Liver (tissue), 9 donors: ENCODE data around the gene LUC7L. TPM values are rescaled to one million over a fixed set of nuclear protein-coding genes. Genes with fewer than 3 reads are reported as not detected.

Source experiments
- DNase-seq: peaks from one replicate; pipeline ENCODE4 v3.0.0-alpha.2; 2017; ENCODE audit warnings: low spot score
- H3K27ac ChIP-seq, 2 donors: one replicate each; pipeline ENCODE4 v1.7.0; 2013; ENCODE audit warnings: inconsistent platforms in 2 of 2, low read length in 2 of 2, control low read depth in 1 of 2, low read depth in 1 of 2, mild to moderate bottlenecking in 1 of 2
- H3K27me3 ChIP-seq, 4 donors: one replicate each; pipeline versions ENCODE4 v1.6.1 to v1.7.0; 2013; ENCODE audit warnings: low read length in 3 of 4, inconsistent platforms in 1 of 4, mild to moderate bottlenecking in 1 of 4, moderate library complexity in 1 of 4; ENCODE audit not compliant: control insufficient read depth in 4 of 4, insufficient read depth in 4 of 4
- H3K36me3 ChIP-seq, 4 donors: one replicate each; pipeline versions ENCODE4 v1.6.1 to v1.7.0; 2013; ENCODE audit warnings: low read length in 3 of 4, mild to moderate bottlenecking in 3 of 4, low read depth in 1 of 4, moderate library complexity in 1 of 4; ENCODE audit not compliant: control insufficient read depth in 4 of 4, insufficient read depth in 3 of 4
- H3K4me1 ChIP-seq, 4 donors: one replicate each; pipeline versions ENCODE4 v1.6.1 to v1.7.0; 2013; ENCODE audit warnings: low read length in 3 of 4, mild to moderate bottlenecking in 3 of 4, moderate library complexity in 1 of 4; ENCODE audit not compliant: control insufficient read depth in 4 of 4, insufficient read depth in 4 of 4
- H3K4me3 ChIP-seq, 3 donors: one replicate each; pipeline versions ENCODE4 v1.6.1 to v1.7.0; 2013; ENCODE audit warnings: low read length in 3 of 3, control low read depth in 1 of 3, low read depth in 1 of 3, mild to moderate bottlenecking in 1 of 3
- H3K9ac ChIP-seq, 2 donors: one replicate each; pipeline ENCODE4 v1.7.0; 2013; ENCODE audit warnings: low read length in 2 of 2, mild to moderate bottlenecking in 2 of 2, moderate library complexity in 2 of 2, control low read depth in 1 of 2, low read depth in 1 of 2
- H3K9me3 ChIP-seq, 4 donors: one replicate each; pipeline versions ENCODE4 v1.6.1 to v1.7.0; 2013; ENCODE audit warnings: low read length in 3 of 4; ENCODE audit not compliant: control insufficient read depth in 4 of 4
- EGR1 ChIP-seq, 2 donors: IDR thresholded peaks; 2 replicates each; pipeline ENCODE4 v1.6.1; 2016 to 2018; ENCODE audit warnings: antibody characterized with exemption in 2 of 2, low read depth in 2 of 2
- FOXA1 ChIP-seq: IDR thresholded peaks from 2 replicates; pipeline ENCODE4 v1.6.1; 2016; ENCODE audit warnings: antibody characterized with exemption
- FOXA2 ChIP-seq: IDR thresholded peaks from 2 replicates; pipeline ENCODE4 v1.6.1; 2016; ENCODE audit warnings: antibody characterized with exemption
- GABPA ChIP-seq, 2 donors: IDR thresholded peaks in 1 of 2; conservative IDR thresholded peaks in 1 of 2; 2 replicates each; pipeline ENCODE4 v1.6.1; 2016; ENCODE audit warnings: antibody characterized with exemption in 2 of 2, mild to moderate bottlenecking in 1 of 2, moderate library complexity in 1 of 2
- HNF4A ChIP-seq, 2 donors: conservative IDR thresholded peaks; 2 replicates each; pipeline ENCODE4 v1.6.1; 2016; ENCODE audit warnings: antibody characterized with exemption in 2 of 2, mild to moderate bottlenecking in 2 of 2
- HNF4G ChIP-seq: IDR thresholded peaks from 2 replicates; pipeline ENCODE4 v1.6.1; 2016; ENCODE audit warnings: antibody characterized with exemption
- JUND ChIP-seq, 2 donors: IDR thresholded peaks; 2 replicates each; pipeline ENCODE4 v1.6.1; 2016; ENCODE audit warnings: antibody characterized with exemption in 2 of 2
- NR2F2 ChIP-seq: IDR thresholded peaks from 2 replicates; pipeline ENCODE4 v1.6.1; 2016; ENCODE audit warnings: antibody characterized with exemption
- RAD21 ChIP-seq, 2 donors: IDR thresholded peaks; 2 replicates each; pipeline ENCODE4 v1.6.1; 2016; ENCODE audit warnings: antibody characterized with exemption in 2 of 2, mild to moderate bottlenecking in 2 of 2
- RXRA ChIP-seq, 2 donors: IDR thresholded peaks; 2 replicates each; pipeline ENCODE4 v1.6.1; 2017 to 2018; ENCODE audit warnings: antibody characterized with exemption in 2 of 2, mild to moderate bottlenecking in 1 of 2
- SP1 ChIP-seq: IDR thresholded peaks from 2 replicates; pipeline ENCODE4 v1.6.1; 2018; ENCODE audit warnings: antibody characterized with exemption, mild to moderate bottlenecking
- TAF1 ChIP-seq: conservative IDR thresholded peaks from 2 replicates; pipeline ENCODE4 v1.6.1; 2016; ENCODE audit warnings: antibody characterized with exemption, mild to moderate bottlenecking
- YY1 ChIP-seq: IDR thresholded peaks from 2 replicates; pipeline ENCODE4 v1.6.1; 2016; ENCODE audit warnings: antibody characterized with exemption, mild to moderate bottlenecking
- WGBS: extraction: QIAGEN DNeasy Blood & Tissue Kit; methylation state at CpG from one replicate; pipeline ENCODE4 v1.1.7; 2013; 5-methylcytosine and 5-hydroxymethylcytosine counted together
- polyA plus RNA-seq, 2 donors: library from polyadenylated mRNA; stranded (reverse) in 1 of 2; unstranded in 1 of 2; fragments of 200-250 nt in 1 of 2; fragments of >200 nt in 1 of 2; fragmentation: Nextera tagmentation in 1 of 2; extraction: Ambion mirVana in 1 of 2; gene quantifications; one replicate each; pipeline versions ENCODE4 v1.2.1 to v1.2.3, GENCODE V29; 2013 to 2015
- total RNA-seq, 2 donors: library from RNA; depleted of rRNA; stranded (reverse); fragments of >200 nt; gene quantifications; one replicate each; pipeline ENCODE4 v1.2.3, GENCODE V29; 2014
- TF ChIP-seq, protein P1 (sequence below): fragments of 150-350 bp; IDR thresholded peaks from 2 replicates; pipeline ENCODE4 v1.5.1; 2017; ENCODE audit warnings: improper control_type of control experiment, low read depth, low read length; ENCODE audit not compliant: missing input control
- TF ChIP-seq, protein P2 (sequence below): IDR thresholded peaks from 2 replicates; pipeline ENCODE4 v1.6.1; 2016; ENCODE audit warnings: antibody characterized with exemption, mild to moderate bottlenecking
- TF ChIP-seq, protein P3 (sequence below): IDR thresholded peaks from 2 replicates; pipeline ENCODE4 v1.6.1; 2016; ENCODE audit warnings: antibody characterized with exemption
- TF ChIP-seq, protein P4 (sequence below): IDR thresholded peaks from 2 replicates; pipeline ENCODE4 v1.6.1; 2016; ENCODE audit warnings: antibody characterized with exemption
- TF ChIP-seq, protein P5 (sequence below): IDR thresholded peaks from 2 replicates; pipeline ENCODE4 v1.6.1; 2016; ENCODE audit warnings: antibody characterized with exemption
- donor health status: healthy.
- donor health status: healthy.
- donor health status: healthy.
- donor health status: healthy.
- donor health status: healthy.

The LUC7L gene
- total and polyA plus RNA-seq, 4 donors = 11.5 to 34.3 (median 19.6) TPM

DNA sequence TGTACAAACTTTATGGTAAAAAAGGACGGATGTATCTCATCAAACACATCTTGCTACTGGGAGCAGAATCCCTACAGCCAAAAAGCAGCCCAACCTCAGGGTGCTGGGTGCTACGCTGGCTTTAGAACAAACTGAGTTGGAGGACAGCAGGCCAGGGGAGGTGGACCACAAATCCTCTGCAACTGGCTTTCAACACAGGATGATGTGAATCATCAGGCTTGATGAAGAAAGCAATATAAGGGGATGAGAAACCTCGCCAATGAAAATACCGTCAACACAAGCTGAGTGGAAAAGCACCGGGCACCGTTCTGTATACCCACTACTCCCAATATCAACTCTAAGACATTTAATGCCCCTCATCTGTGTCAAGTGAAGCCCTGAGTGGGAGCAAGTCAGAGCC is 34.7 kb downstream of the LUC7L start:
- no peak for DNase-seq
- TF ChIP-seq, protein P1, sequence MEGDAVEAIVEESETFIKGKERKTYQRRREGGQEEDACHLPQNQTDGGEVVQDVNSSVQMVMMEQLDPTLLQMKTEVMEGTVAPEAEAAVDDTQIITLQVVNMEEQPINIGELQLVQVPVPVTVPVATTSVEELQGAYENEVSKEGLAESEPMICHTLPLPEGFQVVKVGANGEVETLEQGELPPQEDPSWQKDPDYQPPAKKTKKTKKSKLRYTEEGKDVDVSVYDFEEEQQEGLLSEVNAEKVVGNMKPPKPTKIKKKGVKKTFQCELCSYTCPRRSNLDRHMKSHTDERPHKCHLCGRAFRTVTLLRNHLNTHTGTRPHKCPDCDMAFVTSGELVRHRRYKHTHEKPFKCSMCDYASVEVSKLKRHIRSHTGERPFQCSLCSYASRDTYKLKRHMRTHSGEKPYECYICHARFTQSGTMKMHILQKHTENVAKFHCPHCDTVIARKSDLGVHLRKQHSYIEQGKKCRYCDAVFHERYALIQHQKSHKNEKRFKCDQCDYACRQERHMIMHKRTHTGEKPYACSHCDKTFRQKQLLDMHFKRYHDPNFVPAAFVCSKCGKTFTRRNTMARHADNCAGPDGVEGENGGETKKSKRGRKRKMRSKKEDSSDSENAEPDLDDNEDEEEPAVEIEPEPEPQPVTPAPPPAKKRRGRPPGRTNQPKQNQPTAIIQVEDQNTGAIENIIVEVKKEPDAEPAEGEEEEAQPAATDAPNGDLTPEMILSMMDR = no peak
- TF ChIP-seq HNF4G (no peak), EGR1 (IDR thresholded peaks at IDR 0.05; ENCODE audit: low read depth in 2 of 2) (no peak), YY1 (no peak), RXRA (IDR thresholded peaks at IDR 0.05) (no peak), FOXA2 (no peak), GABPA (IDR thresholded peaks at IDR 0.05 in 1 of 2, conservative IDR thresholded peaks at IDR 0.05 in 1 of 2) (no peak), SP1 (no peak), NR2F2 (no peak), JUND (IDR thresholded peaks at IDR 0.05) (no peak), FOXA1 (no peak), RAD21 (IDR thresholded peaks at IDR 0.05) (no peak), TAF1 (no peak), HNF4A (conservative IDR thresholded peaks at IDR 0.05) (no peak)
- TF ChIP-seq, protein P2, sequence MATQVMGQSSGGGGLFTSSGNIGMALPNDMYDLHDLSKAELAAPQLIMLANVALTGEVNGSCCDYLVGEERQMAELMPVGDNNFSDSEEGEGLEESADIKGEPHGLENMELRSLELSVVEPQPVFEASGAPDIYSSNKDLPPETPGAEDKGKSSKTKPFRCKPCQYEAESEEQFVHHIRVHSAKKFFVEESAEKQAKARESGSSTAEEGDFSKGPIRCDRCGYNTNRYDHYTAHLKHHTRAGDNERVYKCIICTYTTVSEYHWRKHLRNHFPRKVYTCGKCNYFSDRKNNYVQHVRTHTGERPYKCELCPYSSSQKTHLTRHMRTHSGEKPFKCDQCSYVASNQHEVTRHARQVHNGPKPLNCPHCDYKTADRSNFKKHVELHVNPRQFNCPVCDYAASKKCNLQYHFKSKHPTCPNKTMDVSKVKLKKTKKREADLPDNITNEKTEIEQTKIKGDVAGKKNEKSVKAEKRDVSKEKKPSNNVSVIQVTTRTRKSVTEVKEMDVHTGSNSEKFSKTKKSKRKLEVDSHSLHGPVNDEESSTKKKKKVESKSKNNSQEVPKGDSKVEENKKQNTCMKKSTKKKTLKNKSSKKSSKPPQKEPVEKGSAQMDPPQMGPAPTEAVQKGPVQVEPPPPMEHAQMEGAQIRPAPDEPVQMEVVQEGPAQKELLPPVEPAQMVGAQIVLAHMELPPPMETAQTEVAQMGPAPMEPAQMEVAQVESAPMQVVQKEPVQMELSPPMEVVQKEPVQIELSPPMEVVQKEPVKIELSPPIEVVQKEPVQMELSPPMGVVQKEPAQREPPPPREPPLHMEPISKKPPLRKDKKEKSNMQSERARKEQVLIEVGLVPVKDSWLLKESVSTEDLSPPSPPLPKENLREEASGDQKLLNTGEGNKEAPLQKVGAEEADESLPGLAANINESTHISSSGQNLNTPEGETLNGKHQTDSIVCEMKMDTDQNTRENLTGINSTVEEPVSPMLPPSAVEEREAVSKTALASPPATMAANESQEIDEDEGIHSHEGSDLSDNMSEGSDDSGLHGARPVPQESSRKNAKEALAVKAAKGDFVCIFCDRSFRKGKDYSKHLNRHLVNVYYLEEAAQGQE = no peak
- TF ChIP-seq, protein P3, sequence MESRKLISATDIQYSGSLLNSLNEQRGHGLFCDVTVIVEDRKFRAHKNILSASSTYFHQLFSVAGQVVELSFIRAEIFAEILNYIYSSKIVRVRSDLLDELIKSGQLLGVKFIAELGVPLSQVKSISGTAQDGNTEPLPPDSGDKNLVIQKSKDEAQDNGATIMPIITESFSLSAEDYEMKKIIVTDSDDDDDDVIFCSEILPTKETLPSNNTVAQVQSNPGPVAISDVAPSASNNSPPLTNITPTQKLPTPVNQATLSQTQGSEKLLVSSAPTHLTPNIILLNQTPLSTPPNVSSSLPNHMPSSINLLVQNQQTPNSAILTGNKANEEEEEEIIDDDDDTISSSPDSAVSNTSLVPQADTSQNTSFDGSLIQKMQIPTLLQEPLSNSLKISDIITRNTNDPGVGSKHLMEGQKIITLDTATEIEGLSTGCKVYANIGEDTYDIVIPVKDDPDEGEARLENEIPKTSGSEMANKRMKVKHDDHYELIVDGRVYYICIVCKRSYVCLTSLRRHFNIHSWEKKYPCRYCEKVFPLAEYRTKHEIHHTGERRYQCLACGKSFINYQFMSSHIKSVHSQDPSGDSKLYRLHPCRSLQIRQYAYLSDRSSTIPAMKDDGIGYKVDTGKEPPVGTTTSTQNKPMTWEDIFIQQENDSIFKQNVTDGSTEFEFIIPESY = no peak
- TF ChIP-seq, protein P4, sequence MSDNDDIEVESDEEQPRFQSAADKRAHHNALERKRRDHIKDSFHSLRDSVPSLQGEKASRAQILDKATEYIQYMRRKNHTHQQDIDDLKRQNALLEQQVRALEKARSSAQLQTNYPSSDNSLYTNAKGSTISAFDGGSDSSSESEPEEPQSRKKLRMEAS = no peak
- TF ChIP-seq, protein P5, sequence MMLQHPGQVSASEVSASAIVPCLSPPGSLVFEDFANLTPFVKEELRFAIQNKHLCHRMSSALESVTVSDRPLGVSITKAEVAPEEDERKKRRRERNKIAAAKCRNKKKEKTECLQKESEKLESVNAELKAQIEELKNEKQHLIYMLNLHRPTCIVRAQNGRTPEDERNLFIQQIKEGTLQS = no peak
- Histone ChIP-seq H3K9me3 (no peaks in the 10 kb centered on the region), H3K27me3 (no peaks in the 10 kb centered on the region), H3K9ac (no peak overlapping the region), H3K36me3 (peaks cover 27 to 66% (median 56%) of the 10 kb centered on the region in 4 donors), H3K27ac (no peak overlapping the region), H3K4me3 (no peak overlapping the region), H3K4me1 (no peaks in the 10 kb centered on the region)
- WGBS = 91% methylated on average over 6 of the region's 6 CpGs
